Measurements from ENCODE around the gene RSU1. TPM values are rescaled to one million over a fixed set of nuclear protein-coding genes. Genes with fewer than 3 reads are reported as not detected.

RSU1 gene
- total RNA-seq, 1 donor from 2014 or later = 59.4 TPM

- no peak overlapping the region for H3K27ac Mint-ChIP-seq (ENCODE audit: unreplicated experiment)
- H3K36me3 Mint-ChIP-seq (ENCODE audit: unreplicated experiment) = peaks cover 14% of the 10 kb centered on the region
- H3K4me1 Mint-ChIP-seq (ENCODE audit: low read depth, unreplicated experiment) = peaks cover 9% of the 10 kb centered on the region
- H3K4me3 Mint-ChIP-seq (ENCODE audit: unreplicated experiment) = no peak overlapping the region
- TF ChIP-seq, protein P1, sequence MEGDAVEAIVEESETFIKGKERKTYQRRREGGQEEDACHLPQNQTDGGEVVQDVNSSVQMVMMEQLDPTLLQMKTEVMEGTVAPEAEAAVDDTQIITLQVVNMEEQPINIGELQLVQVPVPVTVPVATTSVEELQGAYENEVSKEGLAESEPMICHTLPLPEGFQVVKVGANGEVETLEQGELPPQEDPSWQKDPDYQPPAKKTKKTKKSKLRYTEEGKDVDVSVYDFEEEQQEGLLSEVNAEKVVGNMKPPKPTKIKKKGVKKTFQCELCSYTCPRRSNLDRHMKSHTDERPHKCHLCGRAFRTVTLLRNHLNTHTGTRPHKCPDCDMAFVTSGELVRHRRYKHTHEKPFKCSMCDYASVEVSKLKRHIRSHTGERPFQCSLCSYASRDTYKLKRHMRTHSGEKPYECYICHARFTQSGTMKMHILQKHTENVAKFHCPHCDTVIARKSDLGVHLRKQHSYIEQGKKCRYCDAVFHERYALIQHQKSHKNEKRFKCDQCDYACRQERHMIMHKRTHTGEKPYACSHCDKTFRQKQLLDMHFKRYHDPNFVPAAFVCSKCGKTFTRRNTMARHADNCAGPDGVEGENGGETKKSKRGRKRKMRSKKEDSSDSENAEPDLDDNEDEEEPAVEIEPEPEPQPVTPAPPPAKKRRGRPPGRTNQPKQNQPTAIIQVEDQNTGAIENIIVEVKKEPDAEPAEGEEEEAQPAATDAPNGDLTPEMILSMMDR (IDR thresholded peaks at IDR 0.05; ENCODE audit: partially characterized antibody, unreplicated experiment) = no peak
- DNase-seq = no peak
- peaks cover 5% of the 10 kb centered on the region for H3K9me3 Mint-ChIP-seq (ENCODE audit: unreplicated experiment)
- H3K27me3 Mint-ChIP-seq (ENCODE audit: unreplicated experiment) = no peaks in the 10 kb centered on the region
Observed at GRCh38 chr10:16612981-16613355, 204.3 kb downstream of the RSU1 start.

DNA sequence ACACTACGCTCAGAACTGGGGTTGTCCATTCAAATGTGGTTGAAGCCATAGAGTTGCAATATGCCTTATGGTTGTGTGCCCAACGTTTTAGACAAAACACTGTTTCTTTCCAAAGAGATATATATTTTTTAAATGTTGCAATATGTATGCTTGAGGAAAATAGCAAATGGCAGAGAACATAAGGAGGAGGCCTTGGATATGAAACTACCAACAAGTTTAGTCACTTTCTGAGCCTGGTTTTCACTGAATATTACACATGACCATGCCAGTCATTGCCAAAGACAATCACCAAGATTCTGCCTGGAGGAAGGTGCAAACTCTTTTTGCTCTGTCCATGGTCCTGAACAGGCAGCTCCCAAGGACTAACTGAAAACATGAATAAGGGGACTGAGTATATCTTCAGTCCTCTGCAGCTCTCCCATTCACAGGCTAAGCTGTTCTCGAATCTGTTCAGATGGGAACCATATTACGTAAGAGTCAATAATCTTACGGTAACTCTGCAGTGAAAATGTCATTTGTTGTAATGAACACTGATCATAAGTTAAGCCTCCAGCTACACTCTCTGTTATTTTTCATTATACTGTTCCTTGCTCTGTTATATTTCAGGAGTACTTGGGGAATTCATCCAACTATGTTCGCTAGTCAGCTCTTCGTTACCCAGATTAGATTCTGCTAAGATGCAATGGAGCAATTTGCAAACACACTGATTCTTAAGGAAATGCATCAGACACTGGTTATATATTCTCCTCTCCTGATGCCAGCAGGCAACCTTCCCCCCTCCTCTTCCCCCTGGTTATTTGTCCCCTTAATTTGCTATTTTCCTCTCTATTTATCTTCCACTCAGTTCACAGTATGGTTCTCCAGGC is 204.9 kb downstream of the RSU1 start:
- H3K9me3 Mint-ChIP-seq (ENCODE audit: unreplicated experiment) = peaks cover 5% of the 10 kb centered on the region
- peaks cover 9% of the 10 kb centered on the region for H3K4me1 Mint-ChIP-seq (ENCODE audit: low read depth, unreplicated experiment)
- H3K4me3 Mint-ChIP-seq (ENCODE audit: unreplicated experiment) = no peak overlapping the region
- no peak overlapping the region for H3K27ac Mint-ChIP-seq (ENCODE audit: unreplicated experiment)
- H3K27me3 Mint-ChIP-seq (ENCODE audit: unreplicated experiment) = no peaks in the 10 kb centered on the region
- TF ChIP-seq, protein P1 (IDR thresholded peaks at IDR 0.05; ENCODE audit: partially characterized antibody, unreplicated experiment) = no peak
- DNase-seq = no peak
- peaks cover 14% of the 10 kb centered on the region for H3K36me3 Mint-ChIP-seq (ENCODE audit: unreplicated experiment)

- no peak for DNase-seq
- peaks cover 5% of the 10 kb centered on the region for H3K9me3 Mint-ChIP-seq (ENCODE audit: unreplicated experiment)
- H3K4me1 Mint-ChIP-seq (ENCODE audit: low read depth, unreplicated experiment) = peaks cover 9% of the 10 kb centered on the region
- TF ChIP-seq, protein P1 (IDR thresholded peaks at IDR 0.05; ENCODE audit: partially characterized antibody, unreplicated experiment) = no peak
- H3K4me3 Mint-ChIP-seq (ENCODE audit: unreplicated experiment) = no peak overlapping the region
- H3K27ac Mint-ChIP-seq (ENCODE audit: unreplicated experiment) = no peak overlapping the region
- H3K36me3 Mint-ChIP-seq (ENCODE audit: unreplicated experiment) = peaks cover 12% of the 10 kb centered on the region
- H3K27me3 Mint-ChIP-seq (ENCODE audit: unreplicated experiment) = no peaks in the 10 kb centered on the region
Observed at GRCh38 chr10:16611037-16611436, 206.2 kb downstream of the RSU1 start.

- no peaks in the 10 kb centered on the region for H3K9me3 Mint-ChIP-seq (ENCODE audit: unreplicated experiment)
Observed at GRCh38 chr10:16609211-16609610, 208.0 kb downstream of the RSU1 start.

DNA sequence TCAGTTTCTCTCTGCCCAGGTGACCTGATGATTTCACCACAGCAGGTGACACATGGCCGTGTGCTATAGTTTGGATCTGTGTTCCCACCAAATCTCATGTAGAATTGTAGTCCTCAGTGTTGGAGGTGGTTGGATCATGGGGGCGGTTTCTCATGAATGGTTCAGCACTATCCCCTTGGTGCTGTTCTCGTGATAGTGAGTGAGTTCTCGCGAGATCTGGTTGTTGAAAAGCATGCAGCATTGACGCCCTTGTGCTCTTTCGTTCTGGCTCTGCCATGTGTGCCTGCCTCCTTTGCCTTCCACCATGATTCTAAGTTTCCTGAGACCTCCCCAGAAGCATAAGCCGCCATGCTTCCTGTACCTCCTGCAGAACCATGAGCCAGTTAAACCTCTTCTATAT is 210.3 kb downstream of the RSU1 start:
- no peak for DNase-seq
- Mint-ChIP-seq H3K36me3 (ENCODE audit: unreplicated experiment) (no peaks in the 10 kb centered on the region), H3K9me3 (ENCODE audit: unreplicated experiment) (no peaks in the 10 kb centered on the region), H3K27ac (ENCODE audit: unreplicated experiment) (no peak overlapping the region), H3K27me3 (ENCODE audit: unreplicated experiment) (no peaks in the 10 kb centered on the region), H3K4me1 (ENCODE audit: low read depth, unreplicated experiment) (peaks cover 24% of the 10 kb centered on the region), H3K4me3 (ENCODE audit: unreplicated experiment) (no peak overlapping the region)
- TF ChIP-seq, protein P1 (IDR thresholded peaks at IDR 0.05; ENCODE audit: partially characterized antibody, unreplicated experiment) = no peak

More at GRCh38 chr10:16609211-16609610, 208.0 kb downstream of the RSU1 start:
- H3K27me3 Mint-ChIP-seq (ENCODE audit: unreplicated experiment) = no peaks in the 10 kb centered on the region
- TF ChIP-seq, protein P1 (IDR thresholded peaks at IDR 0.05; ENCODE audit: partially characterized antibody, unreplicated experiment) = no peak
- no peak overlapping the region for H3K27ac Mint-ChIP-seq (ENCODE audit: unreplicated experiment)
- H3K4me1 Mint-ChIP-seq (ENCODE audit: low read depth, unreplicated experiment) = peaks cover 9% of the 10 kb centered on the region
- H3K4me3 Mint-ChIP-seq (ENCODE audit: unreplicated experiment) = no peak overlapping the region
- no peak for DNase-seq
- H3K36me3 Mint-ChIP-seq (ENCODE audit: unreplicated experiment) = no peaks in the 10 kb centered on the region

Measured in glutamatergic neuron (in vitro differentiated cells).